ENCODE data around the gene PSME4.
"Not testable (repeated sequence)": the region's sequence is repeated elsewhere in the genome, so short reads cannot be mapped to it uniquely, and the experiment has no call there.

PSME4 gene

GRCh38 chr2:53842891-53843290 is 127.9 kb downstream of the PSME4 start:
- ATAC-seq (no peak), DNase-seq (ENCODE audit: low spot score in 2 of 2) (no peak)
- Mint-ChIP-seq H3K27ac (no peak overlapping the region), H3K9me3 (no peaks in the 10 kb centered on the region), H3K4me1 (no peaks in the 10 kb centered on the region), H3K36me3 (peaks cover under 1% of the 10 kb centered on the region), H3K4me3 (no peak overlapping the region)

- ATAC-seq; DNase-seq (ENCODE audit: low spot score in 2 of 2); H3K4me1 Mint-ChIP-seq; H3K27ac Mint-ChIP-seq; H3K4me3 Mint-ChIP-seq; H3K9me3 Mint-ChIP-seq; H3K36me3 Mint-ChIP-seq: not testable (repeated sequence)
Measured at GRCh38 chr2:53841651-53842050, 129.1 kb downstream of the PSME4 start.

- Mint-ChIP-seq H3K4me3 (no peak overlapping the region), H3K4me1 (no peaks in the 10 kb centered on the region), H3K9me3 (no peaks in the 10 kb centered on the region), H3K36me3 (no peaks in the 10 kb centered on the region), H3K27ac (no peak overlapping the region)
- DNase-seq (ENCODE audit: low spot score in 2 of 2) = no peak
- ATAC-seq = no peak
Measured at GRCh38 chr2:53840580-53840979, 130.2 kb downstream of the PSME4 start.

GRCh38 chr2:53829980-53830290 is 140.9 kb downstream of the PSME4 start:
- ATAC-seq; H3K27ac Mint-ChIP-seq; H3K4me3 Mint-ChIP-seq; DNase-seq (ENCODE audit: low spot score in 2 of 2); H3K9me3 Mint-ChIP-seq; H3K4me1 Mint-ChIP-seq; H3K36me3 Mint-ChIP-seq: not testable (repeated sequence)

DNA sequence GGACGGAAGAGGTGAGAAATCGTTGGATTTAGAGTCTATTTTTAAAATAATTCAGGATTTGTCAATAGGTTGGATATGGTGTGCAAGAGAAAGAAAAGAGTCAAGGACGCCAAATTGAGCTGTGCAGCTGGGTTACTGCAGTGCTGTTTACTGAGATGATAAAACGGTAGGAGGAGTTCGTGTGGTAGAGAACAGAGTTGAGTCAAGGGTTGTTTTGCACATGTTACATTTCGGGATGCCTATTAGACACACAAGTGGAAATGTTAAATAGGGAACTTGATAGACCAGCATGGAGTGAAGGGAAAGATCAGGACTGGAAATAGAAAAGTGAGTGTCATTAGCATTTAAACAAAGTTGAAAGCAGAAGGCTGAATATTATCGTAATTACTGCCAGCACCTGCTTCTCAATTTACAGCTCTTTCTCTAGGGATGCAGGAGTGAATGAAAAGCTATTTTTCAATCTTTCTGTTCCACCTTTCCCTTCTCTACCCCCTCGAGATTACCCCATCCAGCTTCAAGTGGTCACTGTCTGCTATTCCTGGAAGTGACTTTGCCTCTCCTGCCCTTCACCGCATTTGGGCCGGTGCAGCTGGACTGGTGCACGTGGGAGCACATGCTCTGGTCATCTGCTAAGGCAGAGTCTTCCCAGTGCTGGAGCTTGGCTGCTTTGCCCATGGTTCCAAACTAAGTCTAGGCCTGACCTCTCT is 141.4 kb downstream of the PSME4 start:
- Mint-ChIP-seq H3K4me1 (no peaks in the 10 kb centered on the region), H3K27ac (no peak overlapping the region), H3K36me3 (no peaks in the 10 kb centered on the region), H3K9me3 (no peaks in the 10 kb centered on the region), H3K4me3 (no peak overlapping the region)
- ATAC-seq (no peak), DNase-seq (ENCODE audit: low spot score in 2 of 2) (no peak)

DNA sequence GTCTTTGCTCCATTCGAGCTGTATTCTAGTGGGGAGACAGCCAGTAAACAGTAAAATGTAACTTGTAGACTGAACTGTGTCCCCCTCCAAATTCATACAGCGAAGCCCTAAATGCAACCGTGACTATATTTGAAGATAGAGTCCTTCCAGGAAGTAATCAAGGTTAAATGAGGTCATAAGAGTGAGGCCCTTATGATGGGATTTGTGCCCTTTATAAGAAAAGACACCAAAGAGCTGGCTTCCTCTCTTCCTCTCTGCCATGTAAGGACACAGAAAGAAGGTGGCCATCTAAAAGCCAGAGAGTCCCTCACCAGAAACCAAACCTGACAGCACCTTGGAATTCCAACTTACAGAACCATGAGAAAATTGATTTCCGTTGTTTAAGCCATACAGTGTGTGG is 142.5 kb downstream of the PSME4 start:
- H3K9me3 Mint-ChIP-seq = no peaks in the 10 kb centered on the region
- H3K4me1 Mint-ChIP-seq = no peaks in the 10 kb centered on the region
- ATAC-seq = no peak
- H3K36me3 Mint-ChIP-seq = no peaks in the 10 kb centered on the region
- no peak for DNase-seq (ENCODE audit: low spot score in 2 of 2)
- no peak overlapping the region for H3K27ac Mint-ChIP-seq
- H3K4me3 Mint-ChIP-seq = no peak overlapping the region

DNA sequence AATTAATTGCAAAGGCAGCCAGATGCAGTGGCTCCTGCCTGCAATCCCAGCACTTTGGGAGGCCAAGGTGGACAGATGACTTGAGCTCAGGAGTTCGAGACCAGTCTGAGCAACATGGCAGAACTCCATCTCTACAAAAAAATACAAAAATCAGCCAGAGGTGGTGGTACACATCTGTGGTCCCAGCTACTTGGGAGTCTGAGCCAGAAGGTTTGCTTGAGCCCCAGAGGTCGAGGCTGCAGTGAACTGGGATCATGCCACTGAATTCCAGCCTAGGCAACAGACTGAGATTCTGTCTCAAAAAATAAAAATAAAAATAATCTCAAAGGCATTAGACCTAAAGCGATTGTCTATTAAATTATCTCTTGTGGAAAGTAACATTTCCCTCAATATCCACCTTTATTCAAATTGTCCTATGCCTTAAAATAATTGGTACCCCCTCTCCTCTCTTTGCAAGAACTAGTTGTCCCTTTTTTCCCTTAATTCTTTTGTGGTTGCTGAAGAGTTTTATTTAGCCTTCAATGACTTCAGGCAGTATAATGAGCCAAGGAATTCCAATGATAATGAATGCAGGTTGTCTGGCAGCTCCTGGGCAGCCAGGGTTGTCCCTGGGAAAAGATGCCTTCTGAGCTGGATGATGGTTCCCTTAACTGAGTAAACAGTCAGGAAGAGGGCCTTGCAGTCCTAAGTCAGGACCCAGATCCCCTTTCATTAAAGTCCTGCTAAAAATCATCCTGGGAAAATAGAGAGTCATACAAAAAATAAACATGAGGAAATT is 143.2 kb downstream of the PSME4 start:
- Mint-ChIP-seq H3K36me3 (no peaks in the 10 kb centered on the region), H3K4me1 (no peaks in the 10 kb centered on the region), H3K27ac (no peak overlapping the region), H3K4me3 (no peak overlapping the region), H3K9me3 (no peaks in the 10 kb centered on the region)
- DNase-seq (ENCODE audit: low spot score in 2 of 2) (no peak), ATAC-seq (no peak)

DNA sequence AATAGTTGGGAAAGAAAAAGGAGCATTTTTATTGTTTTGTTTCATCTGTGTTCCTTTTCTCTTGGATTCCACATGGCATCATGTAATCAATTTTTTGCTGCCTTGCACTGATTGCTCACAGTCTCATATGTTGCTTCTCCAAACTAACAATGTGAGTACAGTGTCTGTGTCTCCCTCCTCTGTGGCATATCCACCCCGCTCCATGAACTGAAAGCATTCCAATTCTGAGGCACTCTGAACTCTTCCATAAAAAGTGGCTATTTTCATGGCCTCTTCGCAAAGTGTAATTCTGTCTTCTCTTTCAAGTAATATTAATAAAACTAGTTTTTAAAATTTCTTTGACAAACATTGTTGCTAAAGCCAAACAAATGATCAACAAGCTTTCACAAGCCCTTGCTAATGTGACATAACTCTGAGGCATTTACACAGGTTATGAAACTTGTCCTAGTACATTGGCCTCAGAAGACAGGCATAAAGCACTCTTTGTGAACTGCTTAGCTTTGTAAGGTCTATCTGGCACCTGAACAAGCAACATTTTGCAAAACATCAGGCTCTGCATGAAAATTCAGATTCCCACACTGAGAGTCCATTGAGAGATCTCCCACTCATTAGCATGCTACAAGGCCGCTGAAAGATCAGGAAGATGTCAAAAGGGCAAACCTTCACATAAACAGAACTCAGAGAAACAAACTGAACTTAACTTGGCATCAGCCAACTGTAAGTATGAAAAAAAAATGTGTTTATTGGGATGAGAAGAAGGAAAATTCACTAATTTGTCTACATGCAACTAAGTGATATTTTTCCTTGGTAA is 144.0 kb downstream of the PSME4 start:
- DNase-seq (ENCODE audit: low spot score in 2 of 2) = no peak
- H3K27ac Mint-ChIP-seq = no peak overlapping the region
- ATAC-seq = no peak
- H3K9me3 Mint-ChIP-seq = no peaks in the 10 kb centered on the region
- no peaks in the 10 kb centered on the region for H3K36me3 Mint-ChIP-seq
- H3K4me1 Mint-ChIP-seq = no peaks in the 10 kb centered on the region
- no peak overlapping the region for H3K4me3 Mint-ChIP-seq

DNA sequence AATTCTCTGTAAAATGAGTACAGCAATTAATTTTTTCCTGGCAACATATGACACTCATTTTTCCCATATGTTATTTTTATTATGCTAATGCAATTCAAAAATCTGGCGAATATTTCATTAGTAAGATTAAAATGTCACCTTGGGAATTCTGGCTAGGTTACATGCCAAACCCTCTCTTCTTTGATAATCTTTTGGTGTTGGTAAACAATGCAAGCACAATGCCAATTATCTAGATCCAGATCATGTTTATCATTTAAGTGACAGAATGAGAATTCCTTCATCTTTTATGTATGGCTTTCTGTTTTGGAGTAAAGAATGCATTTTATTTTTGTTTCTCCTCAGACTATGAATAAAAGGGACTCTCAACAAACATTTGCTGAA is 144.8 kb downstream of the PSME4 start:
- no peaks in the 10 kb centered on the region for H3K36me3 Mint-ChIP-seq
- DNase-seq (ENCODE audit: low spot score in 2 of 2) (no peak), ATAC-seq (no peak)
- H3K27ac Mint-ChIP-seq = no peak overlapping the region
- H3K9me3 Mint-ChIP-seq = no peaks in the 10 kb centered on the region
- no peaks in the 10 kb centered on the region for H3K4me1 Mint-ChIP-seq
- no peak overlapping the region for H3K4me3 Mint-ChIP-seq

GRCh38 chr2:53823639-53824038 is 147.2 kb downstream of the PSME4 start:
- not testable (repeated sequence) for H3K27ac Mint-ChIP-seq; H3K4me3 Mint-ChIP-seq; DNase-seq (ENCODE audit: low spot score in 2 of 2); H3K4me1 Mint-ChIP-seq; H3K9me3 Mint-ChIP-seq; ATAC-seq
- peaks cover 13% of the 10 kb centered on the region for H3K36me3 Mint-ChIP-seq

DNA sequence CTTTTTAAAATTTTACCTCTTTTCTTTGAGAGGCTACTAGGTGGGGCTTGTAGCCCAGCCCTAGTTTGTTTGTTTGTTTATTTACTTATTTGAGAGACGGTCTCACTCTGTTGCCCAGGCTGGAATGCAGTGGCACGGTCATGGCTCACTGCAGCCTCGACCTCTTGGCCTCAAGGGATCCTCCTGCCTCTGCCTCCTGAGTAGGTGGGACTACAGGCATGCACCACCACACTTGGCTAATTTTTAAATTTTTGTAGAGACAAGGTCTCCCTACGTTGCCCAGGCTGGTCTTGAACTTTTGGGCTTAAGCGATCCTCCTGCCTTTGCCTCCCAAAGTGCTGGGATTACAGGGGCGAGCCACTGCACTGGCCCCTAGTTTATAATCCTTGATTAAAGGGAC is 149.0 kb downstream of the PSME4 start:
- DNase-seq (ENCODE audit: low spot score in 2 of 2) = no peak
- Mint-ChIP-seq H3K4me1 (no peaks in the 10 kb centered on the region), H3K36me3 (peaks cover 29% of the 10 kb centered on the region), H3K27ac (no peak overlapping the region), H3K9me3 (no peaks in the 10 kb centered on the region), H3K4me3 (no peak overlapping the region)
- ATAC-seq = no peak

GRCh38 chr2:53820711-53821110 is 150.1 kb downstream of the PSME4 start:
- peaks cover 40% of the 10 kb centered on the region for H3K36me3 Mint-ChIP-seq
- ATAC-seq = no peak

GRCh38 chr2:53820048-53820447 is 150.7 kb downstream of the PSME4 start:
- Mint-ChIP-seq H3K9me3 (no peaks in the 10 kb centered on the region), H3K27ac (peak overlapping the region; percentile 64)

More at GRCh38 chr2:53820711-53821110, 150.1 kb downstream of the PSME4 start:
- DNase-seq (ENCODE audit: low spot score in 2 of 2) = no peak
- no peak overlapping the region for H3K27ac Mint-ChIP-seq
- H3K4me3 Mint-ChIP-seq = no peak overlapping the region
- no peaks in the 10 kb centered on the region for H3K4me1 Mint-ChIP-seq
- H3K9me3 Mint-ChIP-seq = no peaks in the 10 kb centered on the region

DNA sequence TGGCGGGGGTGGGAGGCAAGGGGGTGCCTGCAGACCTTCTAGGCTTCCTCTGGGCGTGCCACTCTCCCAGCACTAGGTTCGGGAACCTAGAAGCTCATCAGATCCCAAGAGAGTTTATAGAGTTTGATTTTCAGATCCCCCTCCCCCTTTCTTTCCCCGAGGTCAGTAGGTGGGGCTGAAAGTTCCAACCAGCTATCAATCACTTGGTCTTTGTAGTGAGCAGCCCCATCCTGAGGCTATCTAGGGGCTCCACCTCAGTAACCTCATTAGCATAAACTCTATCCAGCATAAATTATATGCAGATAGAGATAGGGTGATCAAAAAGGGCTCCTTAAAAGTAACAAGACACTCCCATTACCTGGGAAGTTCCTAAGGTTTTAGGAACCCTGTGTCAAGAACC is 151.2 kb downstream of the PSME4 start:
- Mint-ChIP-seq H3K4me1 (no peaks in the 10 kb centered on the region), H3K9me3 (no peaks in the 10 kb centered on the region), H3K36me3 (peaks cover 51% of the 10 kb centered on the region), H3K4me3 (no peak overlapping the region), H3K27ac (peak overlapping the region; percentile 70)
- ATAC-seq = no peak
- no peak for DNase-seq (ENCODE audit: low spot score in 2 of 2)

More at GRCh38 chr2:53820048-53820447, 150.7 kb downstream of the PSME4 start:
- Mint-ChIP-seq H3K4me3 (no peak overlapping the region), H3K36me3 (peaks cover 47% of the 10 kb centered on the region), H3K4me1 (no peaks in the 10 kb centered on the region)
- ATAC-seq = no peak
- DNase-seq (ENCODE audit: low spot score in 2 of 2) = no peak

DNA sequence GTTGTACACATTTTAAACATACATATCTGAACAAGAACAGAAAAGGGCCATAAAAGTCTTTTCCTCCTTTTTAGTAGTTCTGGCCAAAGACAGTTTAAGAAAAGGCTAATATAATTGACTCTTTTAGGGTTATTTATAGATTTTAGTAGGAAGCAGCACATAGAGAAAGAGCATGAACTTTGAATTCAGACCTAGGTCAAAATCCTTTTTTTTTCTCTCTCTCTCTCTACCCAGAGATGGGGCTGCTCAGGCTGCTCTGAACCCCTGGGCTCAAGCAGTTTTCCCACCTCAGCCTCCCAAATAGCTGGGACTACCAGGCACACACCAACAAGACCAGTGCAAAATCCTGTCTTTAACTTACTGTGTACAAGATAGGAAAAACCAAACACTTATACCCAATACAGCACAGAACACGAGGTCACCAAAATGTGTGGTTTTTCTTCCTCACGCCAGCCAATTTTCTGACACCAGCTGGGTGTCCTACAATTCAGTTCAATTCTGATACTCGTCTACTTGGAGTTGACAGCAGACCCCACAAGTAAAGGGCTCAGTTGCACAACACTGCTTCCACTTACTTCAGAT is 151.8 kb downstream of the PSME4 start:
- Mint-ChIP-seq H3K4me1 (no peaks in the 10 kb centered on the region), H3K36me3 (peaks cover 58% of the 10 kb centered on the region), H3K4me3 (no peak overlapping the region), H3K9me3 (no peaks in the 10 kb centered on the region), H3K27ac (peak overlapping the region; percentile 70)
- no peak for ATAC-seq
- DNase-seq (ENCODE audit: low spot score in 2 of 2) = no peak
